AG04449 (cell line): ENCODE measurements around the gene SIRT3.
A peak's percentile ranks its signal among the peaks of the same experiment; 100 is the strongest.

Experiments
- CTCF ChIA-PET: fragments of 350-600 bp; formaldehyde crosslinking; extraction: SDS; loops from one replicate; lab custom pipeline; 2021; ENCODE audit warnings: antibody characterized with exemption; lab: Yijun Ruan, JAX
- POLR2A ChIA-PET: fragments of 400-600, 350-600 bp; formaldehyde crosslinking; extraction: SDS; loops from one replicate; lab custom pipeline; 2020; ENCODE audit warnings: antibody characterized with exemption, inconsistent platforms; lab: Yijun Ruan, JAX
- DNase-seq: peaks from one replicate; pipeline ENCODE4 v3.0.0-alpha.2; 2010; ENCODE audit warnings: low read depth, low spot score
- H3K4me3 ChIP-seq: 2 replicates; pipeline ENCODE4 v1.5.1; 2011; ENCODE audit warnings: low read depth, mild to moderate bottlenecking, control low read depth, low read length
- CTCF ChIP-seq: IDR thresholded peaks from one replicate; pipeline ENCODE4 v1.5.1; 2011; ENCODE audit warnings: mild to moderate bottlenecking, moderate library complexity, low read length, control low read depth, inconsistent platforms; ENCODE audit not compliant: insufficient read depth; ENCODE audit errors: missing control alignments

The SIRT3 gene

GRCh38 chr11:253886-254270 lies 17.7 kb upstream of the SIRT3 start:
- CTCF ChIA-PET = interaction anchor here (0.9 to 3.2 kb wide), 5 partner anchors 8 to 195 kb away, joined by 3 to 10 read pairs (median 4); no protein-coding TSS in a partner anchor
- TF ChIP-seq CTCF = no peak
- POLR2A ChIA-PET = no interaction called here
- H3K4me3 ChIP-seq = no peak overlapping the region
- DNase-seq = no peak

GRCh38 chr11:253160-253885 lies 17.2 kb upstream of the SIRT3 start:
- no peak for DNase-seq
- H3K4me3 ChIP-seq = no peak overlapping the region
- no peak for TF ChIP-seq CTCF
- POLR2A ChIA-PET = no interaction called here
- CTCF ChIA-PET = interaction anchor here (1.0 to 5.5 kb wide), 7 partner anchors 8 to 195 kb away, joined by 3 to 61 read pairs (median 6); no protein-coding TSS in a partner anchor

DNA sequence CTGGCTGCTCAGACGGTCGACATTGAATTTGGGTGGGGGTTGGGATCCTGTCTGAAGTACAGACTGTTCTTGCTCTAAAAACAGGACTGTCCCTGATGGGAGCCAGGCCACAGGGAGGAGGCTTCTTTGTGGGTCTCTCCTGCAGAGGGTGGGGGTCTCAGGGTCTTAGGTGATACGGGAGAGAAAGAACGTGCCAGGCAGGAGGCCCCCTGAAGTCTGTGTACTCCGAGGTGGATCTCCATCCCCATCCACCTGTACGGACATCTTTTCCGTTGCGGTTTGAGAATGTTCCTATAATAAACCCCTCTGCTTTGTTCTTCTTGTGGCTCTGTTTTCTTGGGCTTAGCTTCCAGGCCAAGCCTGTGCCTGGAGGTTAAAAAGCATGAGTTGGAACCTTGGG lies 16.5 kb upstream of the SIRT3 start:
- POLR2A ChIA-PET = no interaction called here
- DNase-seq = no peak
- no peak overlapping the region for H3K4me3 ChIP-seq
- CTCF ChIA-PET = interaction anchor here (2.0 to 5.5 kb wide), 6 partner anchors 9 to 198 kb away, joined by 5 to 79 read pairs (median 14); partner anchors contain the start of genes PSMD13 and PTDSS2
- no peak for TF ChIP-seq CTCF

GRCh38 chr11:251550-251949 lies 15.4 kb upstream of the SIRT3 start:
- DNase-seq = no peak
- no peak overlapping the region for H3K4me3 ChIP-seq
- ChIA-PET CTCF (interaction anchor here (0.8 to 5.5 kb wide), 25 partner anchors 8 to 267 kb away, joined by 3 to 79 read pairs (median 8); partner anchors contain the start of genes PGGHG, PSMD13 and PTDSS2), POLR2A (interaction anchor here (0.7 kb wide), 1 partner anchor 44 kb away, joined by 3 read pairs; the partner anchor contains the start of genes BET1L and RIC8A)
- no peak for TF ChIP-seq CTCF

DNA sequence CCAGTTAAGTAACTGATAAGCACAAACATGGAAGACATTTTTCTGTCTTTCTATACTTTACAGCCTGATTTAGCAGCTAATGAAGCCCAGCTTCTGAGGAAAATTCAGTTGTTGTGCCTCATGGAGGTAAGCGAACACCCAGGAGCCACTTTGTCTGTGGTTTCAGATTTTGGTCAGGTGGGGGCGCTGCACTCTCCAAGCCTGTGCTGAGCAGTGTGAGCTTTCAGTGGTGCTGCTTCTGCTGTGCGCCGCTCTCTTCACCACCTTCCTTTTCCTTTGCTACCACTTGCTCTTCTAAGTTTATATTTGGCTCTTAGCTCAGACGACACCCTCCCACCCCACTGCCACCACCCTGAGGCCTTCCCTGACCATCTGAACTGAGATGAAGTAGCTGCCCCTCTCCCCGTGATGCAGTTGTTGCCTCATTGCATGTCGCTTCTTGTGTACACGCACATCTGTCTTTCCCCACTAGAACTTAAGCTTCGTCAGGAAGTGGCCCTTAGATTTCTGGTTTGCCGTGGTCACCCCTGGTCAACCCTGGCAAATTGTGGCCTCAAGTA lies 14.7 kb upstream of the SIRT3 start:
- POLR2A ChIA-PET = interaction anchor here (0.7 kb wide), 1 partner anchor 44 kb away, joined by 3 read pairs; the partner anchor contains the start of genes BET1L and RIC8A
- peak; percentile 69 for TF ChIP-seq CTCF
- no peak overlapping the region for H3K4me3 ChIP-seq
- DNase-seq = no peak
- CTCF ChIA-PET = interaction anchor here (0.8 to 5.5 kb wide), 29 partner anchors 7 to 267 kb away, joined by 3 to 79 read pairs (median 6); partner anchors contain the start of genes NLRP6, PGGHG, PSMD13 and PTDSS2

GRCh38 chr11:250274-250673 lies 14.1 kb upstream of the SIRT3 start:
- ChIA-PET POLR2A (no interaction called here), CTCF (interaction anchor here (0.8 to 5.5 kb wide), 24 partner anchors 9 to 204 kb away, joined by 3 to 79 read pairs (median 8); partner anchors contain the start of genes NLRP6, PGGHG, PSMD13 and PTDSS2)
- H3K4me3 ChIP-seq = no peak overlapping the region
- DNase-seq = no peak
- no peak for TF ChIP-seq CTCF
